ENCODE results near the gene PHF1. TPM values are rescaled to one million over a fixed set of nuclear protein-coding genes. Genes with fewer than 3 reads are reported as not detected.

Gene PHF1
- total RNA-seq, 1 experiment from 2014 or later: 47.6 TPM

GRCh38 chr6:33405386-33405940, 5.4 kb upstream of the PHF1 start:
- no peak overlapping the region for H2AFZ ChIP-seq
- no peak for DNase-seq
- H3K9me2 ChIP-seq (ENCODE audit: insufficient read depth): no peaks in the 10 kb centered on the region
- no peak overlapping the region for H3K4me3 ChIP-seq
- no peaks in the 10 kb centered on the region for H3K27me3 ChIP-seq (ENCODE audit: insufficient read depth, low read depth)
- H3K4me1 ChIP-seq (replicated peaks; ENCODE audit: insufficient read depth): peaks cover 7% of the 10 kb centered on the region; the same call in 1 of the 2 replicates
- no peaks in the 10 kb centered on the region for H4K20me1 ChIP-seq (ENCODE audit: insufficient read depth)
- H3K36me3 ChIP-seq (ENCODE audit: low read depth): peaks cover 11% of the 10 kb centered on the region; the same call in 1 of the 2 replicates
- H3F3A ChIP-seq (ENCODE audit: insufficient read depth, low read depth): peaks cover 31% of the 10 kb centered on the region
- no peaks in the 10 kb centered on the region for H3K9me3 ChIP-seq (ENCODE audit: insufficient read depth, low read depth)
- BruUV-seq (replicated peaks): no TSS peak
- H3K79me2 ChIP-seq (ENCODE audit: low read depth): no peaks in the 10 kb centered on the region
- no peak overlapping the region for H3K27ac ChIP-seq
- TF ChIP-seq EZH2 (IDR thresholded peaks at IDR 0.05; ENCODE audit: low read depth): no peak
- TF ChIP-seq CTCF (conservative IDR thresholded peaks at IDR 0.05): no peak
- H3K4me2 ChIP-seq: no peak overlapping the region
- ChIA-PET CTCF (no interaction called here), POLR2A (ENCODE audit: unreplicated experiment) (no interaction called here)
- intact Hi-C loops (cut with micrococcal nuclease; ENCODE audit: unreplicated experiment): no loop called here

GRCh38 chr6:33406126-33406525, 4.7 kb upstream of the PHF1 start:
- BruUV-seq (replicated peaks): no TSS peak
- Histone ChIP-seq H3K4me3 (no peak overlapping the region), H2AFZ (no peak overlapping the region), H3K27me3 (ENCODE audit: insufficient read depth, low read depth) (no peaks in the 10 kb centered on the region), H3K79me2 (ENCODE audit: low read depth) (0 out of 2 replicates have a peak, but pooled peaks cover 1% of the 10 kb centered on the region), H3K9me3 (ENCODE audit: insufficient read depth, low read depth) (no peaks in the 10 kb centered on the region), H3F3A (ENCODE audit: insufficient read depth, low read depth) (peaks cover 31% of the 10 kb centered on the region), H3K27ac (no peak overlapping the region), H3K9me2 (ENCODE audit: insufficient read depth) (no peaks in the 10 kb centered on the region), H3K36me3 (ENCODE audit: low read depth) (peaks cover 11% of the 10 kb centered on the region; the same call in 1 of the 2 replicates), H3K4me1 (replicated peaks; ENCODE audit: insufficient read depth) (peaks cover 7% of the 10 kb centered on the region; the same call in 1 of the 2 replicates), H4K20me1 (ENCODE audit: insufficient read depth) (no peaks in the 10 kb centered on the region), H3K4me2 (no peak overlapping the region)
- intact Hi-C loops (cut with micrococcal nuclease; ENCODE audit: unreplicated experiment): no loop called here
- no peak for TF ChIP-seq CTCF (conservative IDR thresholded peaks at IDR 0.05)
- TF ChIP-seq EZH2 (IDR thresholded peaks at IDR 0.05; ENCODE audit: low read depth): no peak
- CTCF ChIA-PET: no interaction called here
- POLR2A ChIA-PET (ENCODE audit: unreplicated experiment): no interaction called here
- DNase-seq: no peak

DNA sequence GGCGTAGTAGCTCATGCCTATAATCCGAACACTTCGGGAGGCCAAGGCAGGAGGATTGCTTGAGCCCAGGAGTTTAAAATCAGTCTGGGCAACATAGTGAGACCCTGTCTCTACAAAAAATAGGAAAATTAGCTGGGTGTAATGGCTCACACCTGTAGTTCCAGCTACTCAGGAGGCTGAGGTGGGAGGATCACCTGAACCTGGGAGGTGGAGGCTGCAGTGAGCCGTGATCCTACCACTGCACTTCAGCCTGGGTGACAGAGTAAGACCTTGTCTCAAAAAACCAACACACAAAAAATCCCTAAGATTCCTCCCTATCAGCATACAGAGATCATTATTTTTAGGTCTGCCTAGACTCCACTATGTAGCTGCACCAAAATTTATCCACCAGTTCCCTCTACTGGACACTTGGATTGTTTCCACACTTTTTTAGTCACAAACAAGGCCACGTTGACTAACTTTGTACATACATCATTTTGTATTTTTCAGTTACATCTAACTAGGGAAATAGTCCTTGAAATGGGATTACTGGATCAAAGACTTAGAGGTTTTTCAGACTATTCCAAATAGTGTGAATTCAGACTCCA, 3.6 kb upstream of the PHF1 start:
- Histone ChIP-seq H3K9me2 (ENCODE audit: insufficient read depth) (no peaks in the 10 kb centered on the region), H3K36me3 (ENCODE audit: low read depth) (peaks cover 11% of the 10 kb centered on the region; the same call in 1 of the 2 replicates), H3K27ac (no peak overlapping the region), H3F3A (ENCODE audit: insufficient read depth, low read depth) (peaks cover 31% of the 10 kb centered on the region), H3K4me2 (no peak overlapping the region), H3K4me1 (replicated peaks; ENCODE audit: insufficient read depth) (peaks cover 11% of the 10 kb centered on the region; the same call in 1 of the 2 replicates), H3K4me3 (no peak overlapping the region), H3K79me2 (ENCODE audit: low read depth) (0 out of 2 replicates have a peak, but pooled peaks cover 9% of the 10 kb centered on the region), H3K9me3 (ENCODE audit: insufficient read depth, low read depth) (no peaks in the 10 kb centered on the region), H2AFZ (no peak overlapping the region), H4K20me1 (ENCODE audit: insufficient read depth) (no peaks in the 10 kb centered on the region), H3K27me3 (ENCODE audit: insufficient read depth, low read depth) (no peaks in the 10 kb centered on the region)
- BruUV-seq (replicated peaks): no TSS peak
- POLR2A ChIA-PET (ENCODE audit: unreplicated experiment): interaction anchor here (0.6 kb wide), 1 partner anchor 1257 kb away, joined by 4 read pairs; no protein-coding TSS in a partner anchor
- TF ChIP-seq CTCF (conservative IDR thresholded peaks at IDR 0.05): peak; percentile 56
- TF ChIP-seq EZH2 (IDR thresholded peaks at IDR 0.05; ENCODE audit: low read depth): no peak
- no peak for DNase-seq
- CTCF ChIA-PET: no interaction called here
- intact Hi-C loops (cut with micrococcal nuclease; ENCODE audit: unreplicated experiment): no loop called here

Data from PC-9 (cell line).